Activated CD4-positive, alpha-beta T cell treated with anti-CD3 and anti-CD28 coated beads, Interleukin-2, Interleukin-6, amounts not matched to agents 100 ng/mL and 50 ng/mL, durations not matched to agents 16 hours and 8 hours (primary cell): ENCODE results near the gene CMTM4.
"Not testable (repeated sequence)": the region's sequence is repeated elsewhere in the genome, so short reads cannot be mapped to it uniquely, and the experiment has no call there.

Experiments
- DNase-seq: peaks from one replicate; pipeline ENCODE4 v3.0.0-alpha.2; 2020

The CMTM4 gene

GRCh38 chr16:66703406-66704215 is 7.1 kb upstream of the CMTM4 start:
- DNase-seq = no peak

- no peak for DNase-seq
Measured at GRCh38 chr16:66701516-66701915, 5.0 kb upstream of the CMTM4 start.

GRCh38 chr16:66701026-66701425 is 4.5 kb upstream of the CMTM4 start:
- DNase-seq = no peak

GRCh38 chr16:66699898-66700297 is 3.4 kb upstream of the CMTM4 start:
- DNase-seq = no peak

- DNase-seq = no peak
Measured at GRCh38 chr16:66698046-66698445, 1.5 kb upstream of the CMTM4 start.

- DNase-seq = peak; percentile 19
Measured at GRCh38 chr16:66695935-66696668, 441 bp downstream of the CMTM4 start.

- DNase-seq = no peak
Measured at GRCh38 chr16:66695471-66695934, 1.0 kb downstream of the CMTM4 start.

GRCh38 chr16:66693149-66693548 is 3.4 kb downstream of the CMTM4 start:
- DNase-seq = no peak

- DNase-seq = no peak
Measured at GRCh38 chr16:66692341-66692740, 4.2 kb downstream of the CMTM4 start.

GRCh38 chr16:66691234-66691633 is 5.3 kb downstream of the CMTM4 start:
- DNase-seq = peak; percentile 23

- no peak for DNase-seq
Measured at GRCh38 chr16:66690106-66690847, 6.3 kb downstream of the CMTM4 start.

- no peak for DNase-seq
Measured at GRCh38 chr16:66689282-66689681, 7.3 kb downstream of the CMTM4 start.

GRCh38 chr16:66687906-66688625 is 8.5 kb downstream of the CMTM4 start:
- no peak for DNase-seq

GRCh38 chr16:66685501-66686115 is 10.9 kb downstream of the CMTM4 start:
- DNase-seq = not testable (repeated sequence)

GRCh38 chr16:66682271-66682670 is 14.3 kb downstream of the CMTM4 start:
- DNase-seq = no peak

- no peak for DNase-seq
Measured at GRCh38 chr16:66681676-66682075, 14.9 kb downstream of the CMTM4 start.

GRCh38 chr16:66678337-66678736 is 18.2 kb downstream of the CMTM4 start:
- no peak for DNase-seq

- no peak for DNase-seq
Measured at GRCh38 chr16:66677836-66678235, 18.7 kb downstream of the CMTM4 start.

GRCh38 chr16:66677179-66677578 is 19.4 kb downstream of the CMTM4 start:
- DNase-seq = no peak

GRCh38 chr16:66676599-66676998 is 19.9 kb downstream of the CMTM4 start:
- DNase-seq = no peak

- no peak for DNase-seq
Measured at GRCh38 chr16:66673691-66674090, 22.9 kb downstream of the CMTM4 start.

GRCh38 chr16:66670691-66671388 is 25.7 kb downstream of the CMTM4 start:
- no peak for DNase-seq
